ENCODE measurements around the gene MYZAP.

DNA sequence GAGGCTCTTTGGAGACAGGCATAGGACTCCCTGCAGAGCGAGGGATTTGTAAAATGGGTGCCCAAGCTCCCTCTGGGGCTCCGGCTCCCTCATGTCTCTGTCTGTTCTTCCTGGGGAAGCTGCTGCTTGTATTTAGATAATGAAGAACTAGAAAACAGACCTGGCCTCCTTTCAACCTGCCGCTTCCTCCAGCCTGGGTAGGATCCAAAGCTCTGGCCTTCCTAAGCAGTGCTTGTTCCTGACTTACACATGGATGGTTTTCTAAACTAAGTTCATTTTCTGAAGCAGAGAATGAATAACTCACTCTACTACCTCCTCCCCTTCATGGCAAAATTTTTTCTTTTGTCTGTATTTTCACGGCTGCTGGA lies 36.9 kb upstream of the MYZAP start:
- TF ChIP-seq EZH2 (IDR thresholded peaks at IDR 0.05; ENCODE audit: low read depth, unreplicated experiment): no peak
- TF ChIP-seq, protein P1, sequence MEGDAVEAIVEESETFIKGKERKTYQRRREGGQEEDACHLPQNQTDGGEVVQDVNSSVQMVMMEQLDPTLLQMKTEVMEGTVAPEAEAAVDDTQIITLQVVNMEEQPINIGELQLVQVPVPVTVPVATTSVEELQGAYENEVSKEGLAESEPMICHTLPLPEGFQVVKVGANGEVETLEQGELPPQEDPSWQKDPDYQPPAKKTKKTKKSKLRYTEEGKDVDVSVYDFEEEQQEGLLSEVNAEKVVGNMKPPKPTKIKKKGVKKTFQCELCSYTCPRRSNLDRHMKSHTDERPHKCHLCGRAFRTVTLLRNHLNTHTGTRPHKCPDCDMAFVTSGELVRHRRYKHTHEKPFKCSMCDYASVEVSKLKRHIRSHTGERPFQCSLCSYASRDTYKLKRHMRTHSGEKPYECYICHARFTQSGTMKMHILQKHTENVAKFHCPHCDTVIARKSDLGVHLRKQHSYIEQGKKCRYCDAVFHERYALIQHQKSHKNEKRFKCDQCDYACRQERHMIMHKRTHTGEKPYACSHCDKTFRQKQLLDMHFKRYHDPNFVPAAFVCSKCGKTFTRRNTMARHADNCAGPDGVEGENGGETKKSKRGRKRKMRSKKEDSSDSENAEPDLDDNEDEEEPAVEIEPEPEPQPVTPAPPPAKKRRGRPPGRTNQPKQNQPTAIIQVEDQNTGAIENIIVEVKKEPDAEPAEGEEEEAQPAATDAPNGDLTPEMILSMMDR (conservative IDR thresholded peaks at IDR 0.05; ENCODE audit: low read depth in 2 of 2): no peak
- no peak for TF ChIP-seq POLR2AphosphoS5 (IDR thresholded peaks at IDR 0.05; ENCODE audit: low read depth)
- TF ChIP-seq EZH2phosphoT487 (IDR thresholded peaks at IDR 0.05; ENCODE audit: unreplicated experiment): no peak
- no peak for TF ChIP-seq CREB1 (CRISPR knock-in tag; IDR thresholded peaks at IDR 0.05; ENCODE audit: low read depth)
- TF ChIP-seq, protein P2, sequence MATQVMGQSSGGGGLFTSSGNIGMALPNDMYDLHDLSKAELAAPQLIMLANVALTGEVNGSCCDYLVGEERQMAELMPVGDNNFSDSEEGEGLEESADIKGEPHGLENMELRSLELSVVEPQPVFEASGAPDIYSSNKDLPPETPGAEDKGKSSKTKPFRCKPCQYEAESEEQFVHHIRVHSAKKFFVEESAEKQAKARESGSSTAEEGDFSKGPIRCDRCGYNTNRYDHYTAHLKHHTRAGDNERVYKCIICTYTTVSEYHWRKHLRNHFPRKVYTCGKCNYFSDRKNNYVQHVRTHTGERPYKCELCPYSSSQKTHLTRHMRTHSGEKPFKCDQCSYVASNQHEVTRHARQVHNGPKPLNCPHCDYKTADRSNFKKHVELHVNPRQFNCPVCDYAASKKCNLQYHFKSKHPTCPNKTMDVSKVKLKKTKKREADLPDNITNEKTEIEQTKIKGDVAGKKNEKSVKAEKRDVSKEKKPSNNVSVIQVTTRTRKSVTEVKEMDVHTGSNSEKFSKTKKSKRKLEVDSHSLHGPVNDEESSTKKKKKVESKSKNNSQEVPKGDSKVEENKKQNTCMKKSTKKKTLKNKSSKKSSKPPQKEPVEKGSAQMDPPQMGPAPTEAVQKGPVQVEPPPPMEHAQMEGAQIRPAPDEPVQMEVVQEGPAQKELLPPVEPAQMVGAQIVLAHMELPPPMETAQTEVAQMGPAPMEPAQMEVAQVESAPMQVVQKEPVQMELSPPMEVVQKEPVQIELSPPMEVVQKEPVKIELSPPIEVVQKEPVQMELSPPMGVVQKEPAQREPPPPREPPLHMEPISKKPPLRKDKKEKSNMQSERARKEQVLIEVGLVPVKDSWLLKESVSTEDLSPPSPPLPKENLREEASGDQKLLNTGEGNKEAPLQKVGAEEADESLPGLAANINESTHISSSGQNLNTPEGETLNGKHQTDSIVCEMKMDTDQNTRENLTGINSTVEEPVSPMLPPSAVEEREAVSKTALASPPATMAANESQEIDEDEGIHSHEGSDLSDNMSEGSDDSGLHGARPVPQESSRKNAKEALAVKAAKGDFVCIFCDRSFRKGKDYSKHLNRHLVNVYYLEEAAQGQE (IDR thresholded peaks at IDR 0.05; ENCODE audit: unreplicated experiment): no peak
- TF ChIP-seq, protein P3, sequence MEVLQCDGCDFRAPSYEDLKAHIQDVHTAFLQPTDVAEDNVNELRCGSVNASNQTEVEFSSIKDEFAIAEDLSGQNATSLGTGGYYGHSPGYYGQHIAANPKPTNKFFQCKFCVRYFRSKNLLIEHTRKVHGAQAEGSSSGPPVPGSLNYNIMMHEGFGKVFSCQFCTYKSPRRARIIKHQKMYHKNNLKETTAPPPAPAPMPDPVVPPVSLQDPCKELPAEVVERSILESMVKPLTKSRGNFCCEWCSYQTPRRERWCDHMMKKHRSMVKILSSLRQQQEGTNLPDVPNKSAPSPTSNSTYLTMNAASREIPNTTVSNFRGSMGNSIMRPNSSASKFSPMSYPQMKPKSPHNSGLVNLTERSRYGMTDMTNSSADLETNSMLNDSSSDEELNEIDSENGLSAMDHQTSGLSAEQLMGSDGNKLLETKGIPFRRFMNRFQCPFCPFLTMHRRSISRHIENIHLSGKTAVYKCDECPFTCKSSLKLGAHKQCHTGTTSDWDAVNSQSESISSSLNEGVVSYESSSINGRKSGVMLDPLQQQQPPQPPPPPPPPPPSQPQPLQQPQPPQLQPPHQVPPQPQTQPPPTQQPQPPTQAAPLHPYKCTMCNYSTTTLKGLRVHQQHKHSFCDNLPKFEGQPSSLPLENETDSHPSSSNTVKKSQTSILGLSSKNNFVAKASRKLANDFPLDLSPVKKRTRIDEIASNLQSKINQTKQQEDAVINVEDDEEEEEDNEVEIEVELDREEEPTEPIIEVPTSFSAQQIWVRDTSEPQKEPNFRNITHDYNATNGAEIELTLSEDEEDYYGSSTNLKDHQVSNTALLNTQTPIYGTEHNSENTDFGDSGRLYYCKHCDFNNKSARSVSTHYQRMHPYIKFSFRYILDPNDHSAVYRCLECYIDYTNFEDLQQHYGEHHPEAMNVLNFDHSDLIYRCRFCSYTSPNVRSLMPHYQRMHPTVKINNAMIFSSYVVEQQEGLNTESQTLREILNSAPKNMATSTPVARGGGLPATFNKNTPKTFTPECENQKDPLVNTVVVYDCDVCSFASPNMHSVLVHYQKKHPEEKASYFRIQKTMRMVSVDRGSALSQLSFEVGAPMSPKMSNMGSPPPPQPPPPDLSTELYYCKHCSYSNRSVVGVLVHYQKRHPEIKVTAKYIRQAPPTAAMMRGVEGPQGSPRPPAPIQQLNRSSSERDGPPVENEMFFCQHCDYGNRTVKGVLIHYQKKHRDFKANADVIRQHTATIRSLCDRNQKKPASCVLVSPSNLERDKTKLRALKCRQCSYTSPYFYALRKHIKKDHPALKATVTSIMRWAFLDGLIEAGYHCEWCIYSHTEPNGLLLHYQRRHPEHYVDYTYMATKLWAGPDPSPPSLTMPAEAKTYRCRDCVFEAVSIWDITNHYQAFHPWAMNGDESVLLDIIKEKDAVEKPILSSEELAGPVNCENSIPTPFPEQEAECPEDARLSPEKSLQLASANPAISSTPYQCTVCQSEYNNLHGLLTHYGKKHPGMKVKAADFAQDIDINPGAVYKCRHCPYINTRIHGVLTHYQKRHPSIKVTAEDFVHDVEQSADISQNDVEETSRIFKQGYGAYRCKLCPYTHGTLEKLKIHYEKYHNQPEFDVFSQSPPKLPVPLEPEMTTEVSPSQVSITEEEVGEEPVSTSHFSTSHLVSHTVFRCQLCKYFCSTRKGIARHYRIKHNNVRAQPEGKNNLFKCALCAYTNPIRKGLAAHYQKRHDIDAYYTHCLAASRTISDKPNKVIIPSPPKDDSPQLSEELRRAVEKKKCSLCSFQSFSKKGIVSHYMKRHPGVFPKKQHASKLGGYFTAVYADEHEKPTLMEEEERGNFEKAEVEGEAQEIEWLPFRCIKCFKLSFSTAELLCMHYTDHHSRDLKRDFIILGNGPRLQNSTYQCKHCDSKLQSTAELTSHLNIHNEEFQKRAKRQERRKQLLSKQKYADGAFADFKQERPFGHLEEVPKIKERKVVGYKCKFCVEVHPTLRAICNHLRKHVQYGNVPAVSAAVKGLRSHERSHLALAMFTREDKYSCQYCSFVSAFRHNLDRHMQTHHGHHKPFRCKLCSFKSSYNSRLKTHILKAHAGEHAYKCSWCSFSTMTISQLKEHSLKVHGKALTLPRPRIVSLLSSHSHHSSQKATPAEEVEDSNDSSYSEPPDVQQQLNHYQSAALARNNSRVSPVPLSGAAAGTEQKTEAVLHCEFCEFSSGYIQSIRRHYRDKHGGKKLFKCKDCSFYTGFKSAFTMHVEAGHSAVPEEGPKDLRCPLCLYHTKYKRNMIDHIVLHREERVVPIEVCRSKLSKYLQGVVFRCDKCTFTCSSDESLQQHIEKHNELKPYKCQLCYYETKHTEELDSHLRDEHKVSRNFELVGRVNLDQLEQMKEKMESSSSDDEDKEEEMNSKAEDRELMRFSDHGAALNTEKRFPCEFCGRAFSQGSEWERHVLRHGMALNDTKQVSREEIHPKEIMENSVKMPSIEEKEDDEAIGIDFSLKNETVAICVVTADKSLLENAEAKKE (CRISPR knock-in tag; IDR thresholded peaks at IDR 0.05): no peak
- no peak for TF ChIP-seq STAT1 (IDR thresholded peaks at IDR 0.05; ENCODE audit: unreplicated experiment)
- TF ChIP-seq, protein P4, sequence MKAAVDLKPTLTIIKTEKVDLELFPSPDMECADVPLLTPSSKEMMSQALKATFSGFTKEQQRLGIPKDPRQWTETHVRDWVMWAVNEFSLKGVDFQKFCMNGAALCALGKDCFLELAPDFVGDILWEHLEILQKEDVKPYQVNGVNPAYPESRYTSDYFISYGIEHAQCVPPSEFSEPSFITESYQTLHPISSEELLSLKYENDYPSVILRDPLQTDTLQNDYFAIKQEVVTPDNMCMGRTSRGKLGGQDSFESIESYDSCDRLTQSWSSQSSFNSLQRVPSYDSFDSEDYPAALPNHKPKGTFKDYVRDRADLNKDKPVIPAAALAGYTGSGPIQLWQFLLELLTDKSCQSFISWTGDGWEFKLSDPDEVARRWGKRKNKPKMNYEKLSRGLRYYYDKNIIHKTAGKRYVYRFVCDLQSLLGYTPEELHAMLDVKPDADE (IDR thresholded peaks at IDR 0.05): no peak
- TF ChIP-seq JUNB (IDR thresholded peaks at IDR 0.05; ENCODE audit: unreplicated experiment): no peak
- no peak for TF ChIP-seq ZNF331 (CRISPR knock-in tag; IDR thresholded peaks at IDR 0.05; ENCODE audit: low read depth)
- TF ChIP-seq ZNF114 (CRISPR knock-in tag; IDR thresholded peaks at IDR 0.05): no peak
- TF ChIP-seq NANOG (IDR thresholded peaks at IDR 0.05; ENCODE audit: borderline replicate concordance): no peak
